Kidney (tissue), 22 donors: ENCODE measurements around the gene KRTAP9-4. TPM values are rescaled to one million over a fixed set of nuclear protein-coding genes. Genes with fewer than 3 reads are reported as not detected.
"Not testable (repeated sequence)": the region's sequence is repeated elsewhere in the genome, so short reads cannot be mapped to it uniquely, and the experiment has no call there.

Experiments
- DNase-seq, 5 donors: peaks; one replicate each; pipeline ENCODE4 v3.0.0-alpha.2; 2013 to 2020
- FAIRE-seq: peaks from 2 replicates; lab custom pipeline; 2012; peaks lifted over from hg19 to GRCh38; lab: Jason Lieb, UNC
- H3K27ac ChIP-seq, 2 donors: one replicate each; pipeline ENCODE4 v1.7.0; 2013; ENCODE audit warnings: low read depth in 2 of 2, low read length in 2 of 2, inconsistent platforms in 1 of 2
- H3K27me3 ChIP-seq: one replicate; pipeline ENCODE4 v1.7.1; 2013; ENCODE audit warnings: low read length, inconsistent platforms; ENCODE audit not compliant: control insufficient read depth, insufficient read depth
- H3K36me3 ChIP-seq, 3 donors: one replicate each; pipeline versions ENCODE4 v1.7.0 to v1.7.1; 2013; ENCODE audit warnings: low read length in 3 of 3, control low read depth in 1 of 3, inconsistent platforms in 1 of 3; ENCODE audit not compliant: insufficient read depth in 3 of 3, control insufficient read depth in 2 of 3
- H3K4me1 ChIP-seq, 3 donors: one replicate each; pipeline versions ENCODE4 v1.7.0 to v1.7.1; 2013; ENCODE audit warnings: low read length in 3 of 3, inconsistent platforms in 1 of 3, low read depth in 1 of 3; ENCODE audit not compliant: control insufficient read depth in 2 of 3, insufficient read depth in 2 of 3
- H3K4me3 ChIP-seq, 3 donors: one replicate each; pipeline versions ENCODE4 v1.7.0 to v1.8.1; 2013; ENCODE audit warnings: low read length in 3 of 3, control low read depth in 1 of 3, inconsistent platforms in 1 of 3
- H3K9ac ChIP-seq, 3 donors: one replicate each; pipeline versions ENCODE4 v1.7.0 to v1.7.1; 2013; ENCODE audit warnings: low read length in 3 of 3, control low read depth in 1 of 3, inconsistent platforms in 1 of 3
- H3K9me3 ChIP-seq, 3 donors: one replicate each; pipeline versions ENCODE4 v1.7.0 to v1.7.1; 2013; ENCODE audit warnings: low read length in 3 of 3, control low read depth in 1 of 3, inconsistent platforms in 1 of 3; ENCODE audit not compliant: control insufficient read depth in 2 of 3, insufficient read depth in 1 of 3
- intact Hi-C: fragments of 100-400 bp; cut with DNase I; formaldehyde crosslinking; loops from one replicate; pipeline ENCODE4 v1.11.1; 2022
- long read RNA-seq, 10 donors: library from polyadenylated mRNA in 1 of 10; unstranded in 1 of 10; transcript quantifications; one replicate each; pipeline ENCODE4 v2.0.0 and lab custom pipeline, GENCODE V29; 2021 to 2026
- polyA plus RNA-seq: library from polyadenylated mRNA; stranded (reverse); fragments of 350-450 nt; fragmentation: Illumina TruSeq; extraction: RNeasy Lipid Tissue Mini Kit (QIAGEN cat#74804); gene quantifications from one replicate; pipeline ENCODE4 v1.2.3, GENCODE V29; 2014; ENCODE audit warnings: low read depth, low replicate concordance; ENCODE audit not compliant: insufficient read depth
- total RNA-seq: library from RNA; stranded (reverse); fragmentation: NEBNext Ultra II Directional; extraction: Animal tissue kit (Norgen Biotek cat#: 25700); gene quantifications from one replicate; pipeline ENCODE4 v1.2.1, GENCODE V29; 2021
- TF ChIP-seq, protein P1 (sequence below): IDR thresholded peaks from 3 replicates; pipeline ENCODE4 v1.5.1; 2012; ENCODE audit warnings: mild to moderate bottlenecking, moderate library complexity, borderline replicate concordance; ENCODE audit not compliant: insufficient read depth; ENCODE audit errors: extremely low read depth
- donor health status: control.
- donor health status: control.
- donor health status: control.
- donor health status: control.
- donor health status: control.
- donor health status: DM: yes; HTN: yes; CAD: no.
- donor health status: Normal renal cell carcinoma (clear cell type).

The KRTAP9-4 gene, protein sequence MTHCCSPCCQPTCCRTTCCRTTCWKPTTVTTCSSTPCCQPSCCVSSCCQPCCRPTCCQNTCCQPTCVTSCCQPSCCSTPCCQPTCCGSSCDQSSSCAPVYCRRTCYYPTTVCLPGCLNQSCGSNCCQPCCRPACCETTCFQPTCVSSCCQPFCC
- total RNA-seq (not detected), polyA plus RNA-seq (not detected)
- long read RNA-seq, donor 1 = 0 reads
- long read RNA-seq, donor 2 = 0 reads
- long read RNA-seq, donor 3 = 0 reads
- long read RNA-seq, donor 4 = 0 reads
- long read RNA-seq, donor 5 = 0 reads
- long read RNA-seq, donor 6 = 0 reads
- long read RNA-seq, donor 7 = 0 reads
- long read RNA-seq, donor 8 = 0 reads
- long read RNA-seq, donor 9 = 0 reads
- long read RNA-seq, donor 10 = 0 reads

DNA sequence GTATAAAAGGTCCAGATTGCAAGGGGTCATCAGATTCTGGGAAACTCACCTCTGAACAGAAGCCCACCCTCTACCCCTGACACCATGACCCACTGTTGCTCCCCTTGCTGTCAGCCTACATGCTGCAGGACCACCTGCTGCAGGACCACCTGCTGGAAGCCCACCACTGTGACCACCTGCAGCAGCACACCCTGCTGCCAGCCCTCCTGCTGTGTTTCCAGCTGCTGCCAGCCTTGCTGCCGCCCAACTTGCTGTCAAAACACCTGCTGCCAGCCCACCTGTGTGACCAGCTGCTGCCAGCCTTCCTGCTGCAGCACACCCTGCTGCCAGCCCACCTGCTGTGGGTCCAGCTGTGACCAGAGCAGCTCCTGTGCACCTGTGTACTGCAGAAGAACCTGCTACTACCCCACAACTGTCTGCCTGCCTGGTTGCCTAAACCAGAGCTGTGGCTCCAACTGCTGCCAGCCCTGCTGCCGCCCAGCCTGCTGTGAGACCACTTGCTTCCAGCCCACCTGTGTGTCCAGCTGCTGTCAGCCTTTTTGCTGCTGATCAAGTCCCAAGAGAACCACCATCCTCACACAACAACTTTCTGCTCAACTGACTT, at the start of gene KRTAP9-4:
KRTAP9-4 (plus strand) TSS at position 51 of the 604 bp plus-strand sequence; CDS start at position 85, 34 bp downstream.
- H3K9me3 ChIP-seq, H3K4me3 ChIP-seq, H3K9ac ChIP-seq, intact Hi-C loops, FAIRE-seq, H3K27me3 ChIP-seq, H3K36me3 ChIP-seq, DNase-seq, H3K4me1 ChIP-seq, H3K27ac ChIP-seq: not testable (repeated sequence)

DNA sequence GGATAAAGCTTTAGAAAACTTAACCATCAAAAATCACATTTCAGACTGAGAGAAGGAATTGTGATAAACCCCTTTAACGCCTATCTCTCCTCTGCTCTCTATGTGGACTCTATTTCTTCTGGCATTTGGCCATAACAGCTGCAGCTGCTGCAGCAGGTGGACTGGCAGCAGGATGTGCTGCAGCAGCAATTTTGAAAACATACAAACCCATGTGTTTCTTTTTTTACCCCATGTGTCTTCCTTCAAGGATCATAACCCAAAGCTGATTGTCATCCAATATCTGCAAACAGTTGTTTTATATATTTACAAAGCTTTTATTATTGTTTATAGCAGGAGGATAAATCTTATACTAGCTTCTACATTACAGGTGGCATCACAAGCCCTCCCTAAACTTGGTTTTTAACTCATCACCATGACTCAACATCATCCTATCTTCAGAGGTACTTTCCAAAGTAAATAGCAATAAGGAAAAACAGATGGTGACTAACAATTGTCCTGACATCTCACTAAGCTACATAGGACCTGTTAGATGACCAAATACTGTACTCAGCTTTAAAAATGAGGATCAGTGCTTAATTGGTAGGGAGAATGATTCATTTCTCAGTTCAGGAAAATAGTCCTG, 37.5 kb upstream of the KRTAP9-4 start:
- Histone ChIP-seq H3K4me3 (no peak overlapping the region), H3K9me3 (no peaks in the 10 kb centered on the region), H3K36me3 (no peaks in the 10 kb centered on the region), H3K9ac (no peak overlapping the region), H3K4me1 (no peaks in the 10 kb centered on the region), H3K27ac (no peak overlapping the region), H3K27me3 (no peaks in the 10 kb centered on the region)
- TF ChIP-seq, protein P1, sequence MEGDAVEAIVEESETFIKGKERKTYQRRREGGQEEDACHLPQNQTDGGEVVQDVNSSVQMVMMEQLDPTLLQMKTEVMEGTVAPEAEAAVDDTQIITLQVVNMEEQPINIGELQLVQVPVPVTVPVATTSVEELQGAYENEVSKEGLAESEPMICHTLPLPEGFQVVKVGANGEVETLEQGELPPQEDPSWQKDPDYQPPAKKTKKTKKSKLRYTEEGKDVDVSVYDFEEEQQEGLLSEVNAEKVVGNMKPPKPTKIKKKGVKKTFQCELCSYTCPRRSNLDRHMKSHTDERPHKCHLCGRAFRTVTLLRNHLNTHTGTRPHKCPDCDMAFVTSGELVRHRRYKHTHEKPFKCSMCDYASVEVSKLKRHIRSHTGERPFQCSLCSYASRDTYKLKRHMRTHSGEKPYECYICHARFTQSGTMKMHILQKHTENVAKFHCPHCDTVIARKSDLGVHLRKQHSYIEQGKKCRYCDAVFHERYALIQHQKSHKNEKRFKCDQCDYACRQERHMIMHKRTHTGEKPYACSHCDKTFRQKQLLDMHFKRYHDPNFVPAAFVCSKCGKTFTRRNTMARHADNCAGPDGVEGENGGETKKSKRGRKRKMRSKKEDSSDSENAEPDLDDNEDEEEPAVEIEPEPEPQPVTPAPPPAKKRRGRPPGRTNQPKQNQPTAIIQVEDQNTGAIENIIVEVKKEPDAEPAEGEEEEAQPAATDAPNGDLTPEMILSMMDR = no peak
- peak in 1 of 5 donors; percentile 8 for DNase-seq
- intact Hi-C loops = no loop called here
- no peak for FAIRE-seq

DNA sequence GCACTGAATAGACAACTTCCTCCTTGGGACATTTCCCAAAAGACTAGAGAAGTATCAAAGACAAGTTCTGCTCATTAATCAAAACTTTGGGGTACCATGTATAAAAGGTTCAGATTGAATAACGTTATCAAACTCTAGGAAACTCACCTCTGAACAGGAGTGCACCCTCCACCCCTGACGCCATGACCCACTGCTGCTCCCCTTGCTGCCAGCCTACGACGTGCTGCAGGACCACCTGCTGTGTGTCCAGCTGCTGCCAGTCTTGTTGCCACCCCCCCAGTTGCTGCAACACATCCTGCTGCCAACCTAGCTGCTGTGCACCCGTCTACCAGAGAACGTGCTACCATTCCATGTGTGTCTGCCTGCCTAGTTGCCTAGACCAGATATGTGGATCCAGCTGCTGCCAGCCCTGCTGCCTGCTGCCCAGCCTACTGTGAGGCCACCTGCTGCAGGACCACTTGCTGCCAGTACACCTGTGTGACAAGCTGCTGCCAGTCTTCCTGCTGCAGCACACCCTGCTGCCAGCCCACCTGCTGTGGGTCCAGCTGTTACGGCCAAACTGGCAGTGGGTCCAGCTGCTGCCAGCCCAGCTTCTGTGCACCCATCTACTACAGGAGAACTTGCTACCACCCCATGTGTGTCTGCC, 36.8 kb upstream of the KRTAP9-4 start:
- H3K36me3 ChIP-seq = no peaks in the 10 kb centered on the region
- peak in 1 of 5 donors; percentile 52 for DNase-seq

More for the DNA sequence above, 36.8 kb upstream of the KRTAP9-4 start:
- no peak overlapping the region for H3K4me3 ChIP-seq
- H3K9me3 ChIP-seq = no peaks in the 10 kb centered on the region
- intact Hi-C loops = no loop called here
- TF ChIP-seq, protein P1 = no peak
- no peaks in the 10 kb centered on the region for H3K4me1 ChIP-seq
- no peak for FAIRE-seq
- H3K27me3 ChIP-seq = no peaks in the 10 kb centered on the region
- H3K9ac ChIP-seq = no peak overlapping the region
- H3K27ac ChIP-seq = no peak overlapping the region
